NCI-H146 (cell line): Measurements from ENCODE around the gene JAK2.
"Not testable (repeated sequence)": the region's sequence is repeated elsewhere in the genome, so short reads cannot be mapped to it uniquely, and the experiment has no call there.

Experiments
- DNase-seq: peaks from one replicate; lab custom pipeline; 2025; lab: John Stamatoyannopoulos, UW

Gene JAK2

DNA sequence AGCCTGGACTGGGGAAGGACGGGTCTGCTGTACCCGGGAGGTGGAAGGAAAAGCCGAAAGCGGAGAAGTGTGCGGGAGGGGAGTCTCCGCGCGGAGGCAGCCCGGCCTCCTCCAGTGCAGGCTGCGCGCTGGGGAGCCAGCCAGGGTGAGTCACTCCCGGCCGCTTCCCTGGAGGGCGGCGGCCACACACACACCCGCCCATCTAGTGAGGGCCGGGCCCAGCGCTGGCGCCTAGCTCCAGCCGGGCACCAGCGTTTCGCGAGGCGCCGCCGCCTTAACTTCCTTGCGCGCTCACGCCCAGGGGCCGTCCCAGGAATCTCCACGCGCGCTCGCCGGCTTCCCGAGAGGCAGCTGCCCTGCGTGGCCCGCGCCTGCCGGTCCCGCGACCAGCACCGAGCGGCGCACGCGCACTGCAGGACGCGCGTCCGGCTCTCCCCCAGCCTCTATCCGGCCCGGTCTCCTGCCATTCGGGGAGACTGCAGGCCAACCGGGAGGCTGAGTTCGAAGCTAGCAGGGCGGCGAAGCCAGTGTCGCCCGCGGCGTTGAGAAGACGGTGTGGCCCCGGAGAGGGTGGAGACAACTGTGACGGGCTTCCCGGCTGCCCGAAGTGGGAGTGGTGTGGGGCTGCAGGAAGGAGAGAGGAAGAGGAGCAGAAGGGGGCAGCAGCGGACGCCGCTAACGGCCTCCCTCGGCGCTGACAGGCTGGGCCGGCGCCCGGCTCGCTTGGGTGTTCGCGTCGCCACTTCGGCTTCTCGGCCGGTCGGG, at the start of gene JAK2:
JAK2 (plus strand) TSS at position 652 of the 765 bp plus-strand sequence. CDS start 36,716 bp downstream, outside the sequence.
- peak; percentile 94 for DNase-seq

DNA sequence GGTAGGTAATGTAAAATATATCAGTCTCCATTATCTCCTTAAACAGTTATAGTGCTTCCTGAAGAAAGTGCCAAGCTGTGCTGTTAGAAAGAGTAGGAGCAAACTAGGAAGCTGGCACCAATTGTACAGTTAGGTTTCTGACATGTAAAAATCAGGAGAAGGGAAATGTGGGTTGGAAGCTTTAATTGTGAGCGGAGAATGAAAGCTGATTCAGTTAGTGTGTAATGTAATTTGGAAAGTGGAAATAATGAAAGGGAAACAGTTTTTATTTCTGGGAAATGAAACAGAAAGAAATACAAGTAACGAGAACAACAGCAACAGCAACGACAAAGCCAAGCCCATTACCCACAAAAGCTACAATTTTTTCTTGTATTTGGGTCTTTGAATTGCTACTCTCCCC, 48.8 kb upstream of the JAK2 start:
- no peak for DNase-seq

DNA sequence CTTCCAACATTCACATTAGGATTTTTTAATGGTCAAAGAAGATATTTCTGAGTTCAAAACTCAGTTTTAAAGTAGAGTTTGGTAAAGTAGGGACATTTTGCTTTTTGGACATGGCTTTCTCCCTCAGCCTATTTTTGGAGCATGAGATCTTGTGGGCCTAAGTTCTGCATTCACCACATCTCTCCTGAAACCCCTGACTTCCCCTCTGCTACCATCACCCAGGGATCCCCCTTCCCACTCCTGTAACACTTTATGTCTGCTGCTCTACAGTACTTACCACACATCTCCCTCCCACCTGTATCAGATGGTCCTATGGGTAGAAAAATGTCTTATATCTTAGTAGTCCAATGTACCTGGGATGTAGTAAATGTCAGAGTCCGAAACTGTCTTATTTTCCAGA, 48.2 kb upstream of the JAK2 start:
- DNase-seq: no peak

DNA sequence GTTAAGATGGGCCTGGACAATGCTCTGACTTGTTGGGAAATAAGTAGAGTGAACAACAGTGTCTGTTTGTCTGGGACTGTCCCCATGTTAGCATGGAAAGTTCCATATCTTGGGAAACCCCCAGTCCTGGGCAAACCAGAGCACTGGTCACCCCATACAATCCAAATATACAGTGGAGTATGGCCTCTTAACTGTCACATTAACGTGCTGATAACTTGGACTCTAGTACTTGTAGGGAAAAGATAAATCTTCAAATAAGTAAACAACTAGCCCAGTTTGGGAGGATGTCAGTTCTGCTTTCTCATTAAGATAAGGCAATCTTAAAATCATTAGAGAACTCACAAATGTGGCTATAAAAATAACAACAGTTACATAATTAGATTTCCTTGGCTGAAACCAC, 47.6 kb upstream of the JAK2 start:
- DNase-seq: no peak

GRCh38 chr9:4938496-4938895, 46.6 kb upstream of the JAK2 start:
- DNase-seq: no peak

DNA sequence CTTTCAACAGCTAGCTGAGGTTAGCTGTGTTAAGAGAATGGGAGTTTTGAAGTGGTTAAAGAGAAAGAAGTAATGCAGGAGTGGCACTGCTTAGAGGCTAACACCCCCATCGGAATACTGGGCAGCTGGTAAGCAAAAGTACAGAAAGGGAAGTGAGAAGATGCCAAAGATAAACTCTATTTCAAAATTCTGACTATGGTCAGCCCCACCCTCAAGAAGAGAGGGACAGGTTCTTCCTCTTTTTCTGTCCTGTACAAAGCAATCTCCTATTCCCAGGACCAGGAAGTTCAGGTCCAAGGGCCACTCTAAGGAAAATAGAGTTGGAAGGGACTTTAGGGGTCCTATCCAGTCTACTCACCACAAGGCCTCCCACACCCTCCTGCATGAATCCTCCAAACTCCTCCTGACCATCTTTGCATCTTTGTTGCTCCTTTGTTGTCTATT, 45.9 kb upstream of the JAK2 start:
- DNase-seq: no peak

GRCh38 chr9:4942042-4942691, 42.9 kb upstream of the JAK2 start:
- not testable (repeated sequence) for DNase-seq

DNA sequence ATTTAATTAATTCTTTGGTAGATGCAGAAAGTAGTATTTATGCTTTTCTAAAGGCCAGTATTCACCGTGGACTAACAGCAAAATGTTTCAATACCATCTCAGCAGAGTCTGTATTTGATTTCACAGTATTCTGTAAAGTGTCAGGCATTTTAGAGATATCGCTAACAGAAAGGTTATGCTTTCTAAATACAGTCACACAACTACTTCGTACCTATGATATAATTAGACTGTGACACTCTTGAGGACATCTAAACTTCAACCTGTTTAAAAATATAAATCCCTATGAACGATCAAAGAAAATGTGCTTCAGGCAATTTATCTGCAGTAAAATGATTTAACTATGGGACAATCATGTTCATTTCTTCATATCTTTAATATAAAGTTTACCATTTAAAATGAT, 41.7 kb upstream of the JAK2 start:
- no peak for DNase-seq

DNA sequence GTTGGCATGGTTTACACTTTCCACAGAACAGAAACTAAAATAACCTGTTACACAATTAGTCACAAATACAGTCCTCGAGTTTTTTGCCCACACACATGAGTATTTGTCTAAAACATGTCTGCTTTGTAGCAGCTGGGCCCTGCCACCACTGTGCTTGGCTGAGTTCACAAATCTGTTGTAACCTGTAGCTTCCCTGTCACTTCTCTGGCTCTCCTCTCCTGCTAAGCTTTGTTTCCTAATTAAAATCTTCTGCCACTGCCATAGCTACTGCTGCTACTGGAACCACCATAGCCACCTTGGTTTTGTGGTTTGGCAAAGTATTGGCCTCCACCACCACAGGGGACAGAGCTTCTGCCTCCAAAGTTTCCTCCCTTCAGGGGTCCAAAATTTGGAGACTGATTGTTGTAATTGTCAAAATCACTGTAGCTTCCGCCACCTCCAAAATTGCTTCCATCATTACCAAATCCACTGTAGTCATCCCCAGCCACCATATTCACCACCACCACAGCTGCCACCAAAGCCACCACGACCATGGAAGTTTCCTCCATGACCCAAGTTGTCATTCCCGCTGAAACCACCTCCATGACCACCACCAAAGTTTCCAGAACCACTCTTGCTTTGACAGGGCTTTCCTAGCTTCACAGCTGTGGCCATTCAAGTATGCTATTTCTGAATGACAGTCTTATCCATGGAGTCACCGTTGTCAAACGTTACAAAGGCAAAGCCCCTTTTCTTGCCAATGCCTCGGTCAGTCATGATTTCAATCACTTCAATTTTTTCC, 40.5 kb upstream of the JAK2 start:
- not testable (repeated sequence) for DNase-seq

DNA sequence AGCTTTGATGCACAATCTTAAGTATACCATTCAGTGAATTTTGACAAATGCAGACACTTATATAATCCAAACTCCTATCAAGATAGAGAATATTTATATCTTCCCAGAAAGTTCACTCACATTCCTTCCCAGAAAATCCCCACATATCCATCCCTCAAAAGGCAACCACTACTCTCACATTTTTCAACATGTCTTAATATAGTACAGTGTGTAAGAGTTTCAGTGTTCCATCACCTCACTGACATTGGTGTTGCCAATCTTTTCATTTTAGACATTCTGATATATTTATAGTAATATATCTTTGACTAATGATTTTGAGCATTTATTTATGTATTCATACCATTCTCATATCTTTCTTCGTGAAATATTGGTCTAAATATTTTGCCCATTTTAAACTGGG, 38.1 kb upstream of the JAK2 start:
- DNase-seq: no peak

GRCh38 chr9:4955836-4956235, 29.2 kb upstream of the JAK2 start:
- no peak for DNase-seq

- no peak for DNase-seq
Observed at GRCh38 chr9:4959031-4959430, 26.0 kb upstream of the JAK2 start.

- DNase-seq: no peak
Observed at GRCh38 chr9:4962085-4962484, 23.0 kb upstream of the JAK2 start.

- DNase-seq: no peak
Observed at GRCh38 chr9:4964540-4964939, 20.5 kb upstream of the JAK2 start.

DNA sequence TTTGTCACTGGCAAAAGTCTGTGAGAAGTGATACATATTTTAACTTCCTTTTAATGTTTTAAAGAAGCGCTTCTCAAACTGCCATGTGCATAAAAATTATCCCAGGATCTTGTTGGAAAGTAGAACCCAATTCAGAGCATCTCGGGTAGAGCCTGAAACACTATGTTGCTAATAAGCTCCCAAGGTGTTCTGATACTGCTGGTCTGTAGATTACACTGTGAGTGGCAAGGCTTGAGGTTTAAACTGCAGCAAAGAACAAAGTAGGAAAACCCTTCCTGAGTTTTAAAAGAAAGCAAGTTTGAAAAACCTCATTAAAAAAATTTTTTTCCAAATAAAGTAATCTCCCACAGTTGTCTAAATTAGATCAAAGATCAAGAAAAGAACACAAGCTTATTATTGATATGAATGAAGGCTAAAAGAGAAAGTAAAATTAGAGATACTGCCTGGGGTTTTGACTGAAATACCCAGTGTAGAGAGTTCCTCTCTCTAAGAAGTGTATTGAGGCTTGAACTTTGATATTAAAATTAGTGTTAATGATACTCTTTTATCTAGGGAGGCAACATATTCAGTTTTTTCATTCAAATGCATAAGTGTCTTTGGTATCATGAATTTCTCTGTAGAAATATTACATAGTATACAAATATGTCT, 19.8 kb upstream of the JAK2 start:
- no peak for DNase-seq

GRCh38 chr9:4967523-4967922, 17.5 kb upstream of the JAK2 start:
- no peak for DNase-seq

GRCh38 chr9:4969130-4969529, 15.9 kb upstream of the JAK2 start:
- no peak for DNase-seq

- no peak for DNase-seq
Observed at GRCh38 chr9:4970970-4971641, 14.0 kb upstream of the JAK2 start.

GRCh38 chr9:4973246-4973645, 11.8 kb upstream of the JAK2 start:
- DNase-seq: no peak

DNA sequence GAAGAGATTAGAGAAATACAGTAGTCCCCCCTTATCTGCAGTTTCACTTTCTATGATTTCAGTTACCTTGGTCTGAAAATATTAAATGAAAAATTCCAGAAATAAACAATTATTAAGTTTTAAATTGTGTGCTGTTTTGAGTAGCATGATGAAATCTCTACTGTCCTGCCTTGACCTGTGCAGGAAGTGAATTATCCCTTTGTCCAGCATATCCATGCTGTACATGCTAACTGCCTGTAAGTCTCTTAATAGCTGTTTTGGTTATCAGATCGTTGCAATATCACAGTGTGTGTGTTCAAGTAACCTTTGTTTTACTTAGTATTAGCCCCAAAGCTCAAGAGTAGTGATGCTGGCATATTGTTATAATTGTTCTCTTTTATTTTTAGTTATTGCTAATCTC, 11.2 kb upstream of the JAK2 start:
- no peak for DNase-seq

- DNase-seq: no peak
Observed at GRCh38 chr9:4979239-4979638, 5.8 kb upstream of the JAK2 start.
